Stomach (tissue), 9 donors: Measurements from ENCODE around the gene PRKCA. TPM values are rescaled to one million over a fixed set of nuclear protein-coding genes. Genes with fewer than 3 reads are reported as not detected.
A peak's percentile ranks its signal among the peaks of the same experiment; 100 is the strongest.

Experiments
- DNase-seq, 2 donors: peaks; one replicate each; pipeline versions ENCODE4 v3.0.0 to v3.0.0-alpha.2; 2013 to 2019
- H3K27ac ChIP-seq, 5 donors: fragments of 200-600 bp in 4 of 5; sonication (generic) in 4 of 5; one replicate each; pipeline ENCODE4 v1.5.1; 2013 to 2019; ENCODE audit warnings: mild to moderate bottlenecking in 1 of 5, moderate library complexity in 1 of 5
- H3K27me3 ChIP-seq, 3 donors: fragments of 200-600 bp; sonication (generic); one replicate each; pipeline ENCODE4 v1.5.1; 2017 to 2019; ENCODE audit warnings: mixed run types in 1 of 3
- H3K36me3 ChIP-seq, 4 donors: fragments of 200-600 bp; sonication (generic); 1 replicate in 3 of 4; 2 replicates in 1 of 4; pipeline ENCODE4 v1.5.1; 2016 to 2019
- H3K4me1 ChIP-seq, 4 donors: fragments of 200-600 bp; sonication (generic); one replicate each; pipeline ENCODE4 v1.5.1; 2016 to 2019
- H3K4me3 ChIP-seq, 4 donors: fragments of 200-600 bp; sonication (generic) in 3 of 4; one replicate each; pipeline ENCODE4 v1.5.1; 2016 to 2019; ENCODE audit warnings: mild to moderate bottlenecking in 1 of 4
- H3K9me3 ChIP-seq, 4 donors: fragments of 200-600 bp; sonication (generic); one replicate each; pipeline ENCODE4 v1.5.1; 2016 to 2019
- CTCF ChIP-seq, 7 experiments: fragments of 450-650 bp in 4 of 7; fragments of 200-600 bp in 3 of 7; sonication (generic) in 3 of 7; IDR thresholded peaks; one replicate each; pipeline ENCODE4 v1.5.1; 2016 to 2019; ENCODE audit warnings: antibody characterized with exemption in 7 of 7, control low read depth in 2 of 7, mild to moderate bottlenecking in 1 of 7
- EP300 ChIP-seq: sonication (generic); formaldehyde crosslinking; IDR thresholded peaks from one replicate; pipeline ENCODE4 v1.6.1; 2017; ENCODE audit warnings: antibody characterized with exemption
- POLR2A ChIP-seq, 4 donors: fragments of 450-650 bp; IDR thresholded peaks; one replicate each; pipeline ENCODE4 v1.6.1; 2016; ENCODE audit warnings: antibody characterized with exemption in 4 of 4, control low read depth in 2 of 4, mild to moderate bottlenecking in 1 of 4, moderate library complexity in 1 of 4
- POLR2AphosphoS5 ChIP-seq, 3 donors: sonication (generic); formaldehyde crosslinking; IDR thresholded peaks; one replicate each; pipeline ENCODE4 v1.6.1; 2016; ENCODE audit warnings: antibody characterized with exemption in 3 of 3
- WGBS, 5 donors: extraction: QIAGEN DNeasy Blood & Tissue Kit in 3 of 5; methylation state at CpG; one replicate each; pipeline versions ENCODE4 v1.1.5 to v1.1.7; 2013 to 2018; 5-methylcytosine and 5-hydroxymethylcytosine counted together
- intact Hi-C: fragments of 100-400 bp; cut with DNase I; formaldehyde crosslinking; loops from one replicate; pipeline ENCODE4 v1.15.1; 2023; ENCODE audit warnings: low total_unique reads
- polyA plus RNA-seq, 3 donors: library from polyadenylated mRNA; stranded (reverse); fragments of 200-250 nt; gene quantifications; one replicate each; pipeline ENCODE4 v1.2.3, GENCODE V29; 2013
- total RNA-seq, 5 donors: library from RNA; depleted of rRNA; stranded (reverse); fragments of >200 nt; gene quantifications; one replicate each; pipeline versions ENCODE4 v1.1.0 to v1.2.3, GENCODE V29; 2014 to 2016
- donor health status: healthy with polysubstance abuse.
- donor health status: Bipolar disorder and iron deficiency.
- donor health status: healthy.

PRKCA gene
- total and polyA plus RNA-seq, 8 donors = 2.1 to 41.1 (median 12.2) TPM

- H3K4me1 ChIP-seq = peaks cover 0 to 15% (median 4%) of the 10 kb centered on the region in 4 donors
- peak in 1 of 2 donors; percentile 42 for DNase-seq
- H3K9me3 ChIP-seq = peaks cover 0 to 6% (median 5%) of the 10 kb centered on the region in 4 donors
- no peak for TF ChIP-seq POLR2A (IDR thresholded peaks at IDR 0.05)
- TF ChIP-seq POLR2AphosphoS5 (IDR thresholded peaks at IDR 0.05) = peak in 1 of 3 donors; percentile 61
- no peak for TF ChIP-seq EP300
- no peak for TF ChIP-seq CTCF (IDR thresholded peaks at IDR 0.05)
- no peaks in the 10 kb centered on the region for H3K27me3 ChIP-seq
- H3K36me3 ChIP-seq = no peaks in the 10 kb centered on the region
- intact Hi-C loops = no loop called here
- WGBS, 5 donors = 64 to 77% (median 69%) methylated on average over 6 of the region's 6 CpGs
- H3K4me3 ChIP-seq = no peak overlapping the region
- peak overlapping the region in 1 of 5 donors; percentile 40 for H3K27ac ChIP-seq
These were observed 26.8 kb upstream of the PRKCA start for GRCh38 chr17:66275651-66276050.

GRCh38 chr17:66276328-66276937 is 26.0 kb upstream of the PRKCA start:
- peaks cover 0 to 15% (median 4%) of the 10 kb centered on the region in 4 donors for H3K4me1 ChIP-seq
- H3K9me3 ChIP-seq = peaks cover 0 to 5% (median 4%) of the 10 kb centered on the region in 4 donors
- H3K27ac ChIP-seq = peak overlapping the region in 1 of 5 donors; percentile 40
- H3K36me3 ChIP-seq = no peaks in the 10 kb centered on the region
- DNase-seq = no peak
- H3K27me3 ChIP-seq = no peaks in the 10 kb centered on the region
- H3K4me3 ChIP-seq = no peak overlapping the region
- TF ChIP-seq EP300 (no peak), POLR2A (IDR thresholded peaks at IDR 0.05) (no peak), CTCF (IDR thresholded peaks at IDR 0.05) (no peak), POLR2AphosphoS5 (IDR thresholded peaks at IDR 0.05) (no peak)
- intact Hi-C loops = no loop called here
- 84 to 90% (median 86%) methylated on average over 3 of the region's 3 CpGs for WGBS, 5 donors

DNA sequence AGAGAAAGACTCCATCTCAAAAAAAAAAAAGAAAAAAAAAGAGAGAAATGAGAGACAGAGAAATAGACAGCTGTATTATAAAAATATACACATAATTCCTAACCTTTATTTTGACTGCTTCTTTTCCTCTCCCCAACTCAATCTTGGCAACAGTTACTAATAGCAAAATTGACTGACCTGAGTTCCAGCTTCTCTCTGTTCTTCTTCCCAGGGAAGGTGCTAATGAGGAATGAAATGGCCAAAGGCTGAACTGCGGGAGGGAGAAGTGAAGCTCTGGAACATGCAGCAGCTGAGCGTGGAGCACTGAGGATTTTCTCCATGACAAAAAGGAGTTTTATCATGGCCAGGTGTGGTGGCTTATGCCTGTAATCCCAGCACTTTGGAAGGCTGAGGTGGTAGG is 25.2 kb upstream of the PRKCA start:
- Histone ChIP-seq H3K9me3 (no peaks in the 10 kb centered on the region), H3K27me3 (no peaks in the 10 kb centered on the region), H3K4me1 (peaks cover 0 to 15% (median 4%) of the 10 kb centered on the region in 4 donors), H3K27ac (no peak overlapping the region), H3K4me3 (no peak overlapping the region), H3K36me3 (no peaks in the 10 kb centered on the region)
- WGBS, 5 donors = 93 to 100% (median 95%) methylated on average over 2 of the region's 2 CpGs
- TF ChIP-seq POLR2A (IDR thresholded peaks at IDR 0.05) = no peak
- TF ChIP-seq POLR2AphosphoS5 (IDR thresholded peaks at IDR 0.05) = no peak
- TF ChIP-seq CTCF (IDR thresholded peaks at IDR 0.05) = no peak
- TF ChIP-seq EP300 = no peak
- intact Hi-C loops = no loop called here
- DNase-seq = no peak

DNA sequence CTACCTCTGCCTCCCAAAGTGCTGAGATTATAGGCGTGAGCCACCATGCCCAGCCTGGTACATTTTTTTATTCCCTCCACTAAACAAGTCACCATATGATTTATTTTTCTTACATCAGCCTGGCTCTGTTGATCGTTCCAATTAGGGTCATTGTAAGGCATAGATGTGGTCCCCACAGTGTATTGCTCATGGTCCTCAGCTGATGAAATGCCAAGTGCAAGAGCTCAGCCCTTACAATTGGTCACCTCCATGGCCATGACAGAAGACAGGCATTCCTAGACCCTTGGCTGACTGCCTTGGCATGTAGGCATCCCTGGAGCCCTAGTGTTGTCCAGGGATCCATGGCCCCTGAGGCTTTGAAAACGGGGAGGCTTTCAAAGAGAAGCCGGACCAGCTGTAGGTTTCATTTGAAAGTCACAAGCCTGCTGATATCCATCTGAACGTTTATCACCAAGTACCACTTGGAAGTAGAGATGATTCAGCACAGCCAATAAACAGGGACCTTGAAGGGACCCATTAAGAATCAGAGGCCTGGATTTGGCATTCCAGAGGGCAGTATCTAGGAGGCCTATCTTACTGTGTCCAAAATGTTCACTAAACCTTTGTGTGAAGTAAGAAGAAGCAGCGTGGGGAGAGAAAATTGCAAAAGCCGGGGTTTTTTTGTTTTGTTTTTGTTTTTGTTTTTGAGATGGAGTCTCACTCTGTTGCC is 20.6 kb upstream of the PRKCA start:
- TF ChIP-seq POLR2AphosphoS5 (IDR thresholded peaks at IDR 0.05) (no peak), POLR2A (IDR thresholded peaks at IDR 0.05) (no peak), EP300 (no peak), CTCF (IDR thresholded peaks at IDR 0.05) (no peak)
- DNase-seq = no peak
- H3K9me3 ChIP-seq = no peaks in the 10 kb centered on the region
- H3K27me3 ChIP-seq = no peaks in the 10 kb centered on the region
- H3K4me3 ChIP-seq = no peak overlapping the region
- no peaks in the 10 kb centered on the region for H3K36me3 ChIP-seq
- intact Hi-C loops = no loop called here
- no peaks in the 10 kb centered on the region for H3K4me1 ChIP-seq
- H3K27ac ChIP-seq = no peak overlapping the region
- WGBS, 5 donors = 81 to 89% (median 86%) methylated on average over 7 of the region's 7 CpGs
